Neural cell (in vitro differentiated cells): ENCODE data around the gene EIF4G3.

ENCODE experiments used
- CTCF ChIP-seq: fragments of 450-650 bp; IDR thresholded peaks from 2 replicates; pipeline ENCODE4 v1.5.1; 2014; ENCODE audit warnings: antibody characterized with exemption, mild to moderate bottlenecking, moderate library complexity; ENCODE audit not compliant: poor library complexity, severe bottlenecking
- EP300 ChIP-seq: fragments of 450-650 bp; conservative IDR thresholded peaks from 2 replicates; pipeline ENCODE4 v1.6.1; 2014; ENCODE audit warnings: antibody characterized with exemption, mild to moderate bottlenecking, moderate library complexity; ENCODE audit not compliant: poor library complexity, severe bottlenecking
- MXI1 ChIP-seq: fragments of 450-650 bp; conservative IDR thresholded peaks from 2 replicates; pipeline ENCODE4 v1.6.1; 2014; ENCODE audit warnings: antibody characterized with exemption, mild to moderate bottlenecking; ENCODE audit not compliant: poor library complexity, severe bottlenecking
- POLR2AphosphoS5 ChIP-seq: IDR thresholded peaks from 2 replicates; pipeline ENCODE4 v1.6.1; 2012
- TAF1 ChIP-seq: IDR thresholded peaks from 2 replicates; pipeline ENCODE4 v1.6.1; 2012; ENCODE audit warnings: low read depth

- TF ChIP-seq TAF1 (no peak), CTCF (no peak), POLR2AphosphoS5 (no peak), EP300 (no peak), MXI1 (no peak)
Observed at GRCh38 chr1:20848162-20848561, 328.5 kb downstream of the EIF4G3 start.
